ENCODE measurements around the gene DNAJB12. TPM values are rescaled to one million over a fixed set of nuclear protein-coding genes. Genes with fewer than 3 reads are reported as not detected.

DNAJB12 gene
- total and polyA plus RNA-seq, 8 donors: 25.1 to 38.9 (median 28.3) TPM

DNA sequence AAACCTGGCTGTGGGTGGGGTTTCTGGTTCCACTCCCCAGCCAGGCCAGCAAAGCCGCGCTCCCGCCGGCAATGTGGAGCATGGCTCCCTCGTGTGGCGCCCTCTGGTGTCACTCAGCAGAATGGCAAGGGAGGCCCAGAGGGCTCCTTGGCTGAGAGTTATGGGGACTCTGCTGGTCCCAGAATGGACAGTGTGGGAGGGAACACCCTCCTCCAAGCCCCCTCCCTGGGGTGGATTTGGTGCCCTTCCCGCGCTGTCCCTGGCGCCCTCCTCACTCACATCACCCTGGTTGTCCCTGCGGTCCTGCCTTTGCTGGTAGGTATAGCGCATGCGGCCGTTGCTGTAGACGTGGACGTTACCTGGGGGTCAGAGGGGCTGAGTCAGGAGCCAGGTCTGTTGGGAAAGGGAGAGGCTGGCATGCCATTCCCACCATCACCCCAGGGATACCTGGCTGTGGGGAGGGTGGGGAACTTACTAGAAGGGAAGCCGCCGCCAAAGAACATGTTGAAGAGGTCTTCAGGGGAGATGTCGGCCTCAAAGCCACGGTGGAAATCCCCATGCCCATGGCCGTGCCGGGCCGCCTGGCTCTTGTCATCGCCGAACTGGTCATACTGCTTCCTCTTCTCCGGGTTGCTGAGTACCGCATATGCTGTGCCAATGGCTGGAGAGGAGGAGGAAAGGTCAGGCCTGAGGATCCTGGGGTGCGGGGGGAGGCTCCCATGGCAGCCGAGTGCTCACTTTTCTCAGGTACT, 14.0 kb downstream of the DNAJB12 start:
- DNase-seq (peak in 3 of 4 donors; percentile 49 to 94 (median 77)), ATAC-seq (peak; percentile 80)
- TF ChIP-seq, protein P1, sequence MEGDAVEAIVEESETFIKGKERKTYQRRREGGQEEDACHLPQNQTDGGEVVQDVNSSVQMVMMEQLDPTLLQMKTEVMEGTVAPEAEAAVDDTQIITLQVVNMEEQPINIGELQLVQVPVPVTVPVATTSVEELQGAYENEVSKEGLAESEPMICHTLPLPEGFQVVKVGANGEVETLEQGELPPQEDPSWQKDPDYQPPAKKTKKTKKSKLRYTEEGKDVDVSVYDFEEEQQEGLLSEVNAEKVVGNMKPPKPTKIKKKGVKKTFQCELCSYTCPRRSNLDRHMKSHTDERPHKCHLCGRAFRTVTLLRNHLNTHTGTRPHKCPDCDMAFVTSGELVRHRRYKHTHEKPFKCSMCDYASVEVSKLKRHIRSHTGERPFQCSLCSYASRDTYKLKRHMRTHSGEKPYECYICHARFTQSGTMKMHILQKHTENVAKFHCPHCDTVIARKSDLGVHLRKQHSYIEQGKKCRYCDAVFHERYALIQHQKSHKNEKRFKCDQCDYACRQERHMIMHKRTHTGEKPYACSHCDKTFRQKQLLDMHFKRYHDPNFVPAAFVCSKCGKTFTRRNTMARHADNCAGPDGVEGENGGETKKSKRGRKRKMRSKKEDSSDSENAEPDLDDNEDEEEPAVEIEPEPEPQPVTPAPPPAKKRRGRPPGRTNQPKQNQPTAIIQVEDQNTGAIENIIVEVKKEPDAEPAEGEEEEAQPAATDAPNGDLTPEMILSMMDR (IDR thresholded peaks at IDR 0.05): peak; percentile 92 to 96
- H3K27me3 ChIP-seq: no peaks in the 10 kb centered on the region
- H3K36me3 ChIP-seq: peaks cover 0 to 94% of the 10 kb centered on the region in 2 donors
- peak overlapping the region; percentile 60 to 62 for H3K27ac ChIP-seq
- no peak overlapping the region for H3K4me3 ChIP-seq
- peaks cover 21 to 36% of the 10 kb centered on the region in 2 donors for H3K4me1 ChIP-seq
- no peaks in the 10 kb centered on the region for H3K9me3 ChIP-seq
- intact Hi-C loops (cut with DNase I): no loop called here

DNA sequence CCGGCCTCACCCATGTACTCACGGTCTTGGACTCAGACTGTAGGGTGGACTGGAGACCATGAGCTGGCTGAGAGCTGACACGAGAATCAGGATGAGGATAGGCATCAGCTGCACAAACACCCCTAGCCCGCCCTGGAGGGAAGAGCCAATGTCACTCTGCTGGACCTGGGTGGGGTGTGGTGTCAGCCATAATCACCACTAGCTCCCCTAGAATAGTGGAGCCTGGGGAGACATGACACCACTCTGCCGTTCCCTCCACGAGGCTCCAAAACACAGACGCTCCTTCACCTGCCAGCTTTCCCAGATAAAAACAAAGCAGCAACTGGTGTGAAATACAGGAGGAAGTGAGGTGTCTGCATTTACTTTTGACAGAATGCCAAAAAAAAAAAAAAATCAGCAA, 16.5 kb downstream of the DNAJB12 start:
- H3K9me3 ChIP-seq: no peaks in the 10 kb centered on the region
- H3K4me1 ChIP-seq: peaks cover 41 to 61% of the 10 kb centered on the region in 2 donors
- no peak for DNase-seq
- no peak overlapping the region for H3K27ac ChIP-seq
- H3K27me3 ChIP-seq: no peaks in the 10 kb centered on the region
- intact Hi-C loops (cut with DNase I): loop anchor here in 1 of 2 donors (10.0 kb wide), 3 partner anchors 63 to 373 kb away; partner anchors contain the start of genes CHST3 and DDIT4
- ATAC-seq: no peak
- H3K36me3 ChIP-seq: peaks cover 0 to 91% of the 10 kb centered on the region in 2 donors
- TF ChIP-seq, protein P1 (IDR thresholded peaks at IDR 0.05): no peak
- no peak overlapping the region for H3K4me3 ChIP-seq

DNA sequence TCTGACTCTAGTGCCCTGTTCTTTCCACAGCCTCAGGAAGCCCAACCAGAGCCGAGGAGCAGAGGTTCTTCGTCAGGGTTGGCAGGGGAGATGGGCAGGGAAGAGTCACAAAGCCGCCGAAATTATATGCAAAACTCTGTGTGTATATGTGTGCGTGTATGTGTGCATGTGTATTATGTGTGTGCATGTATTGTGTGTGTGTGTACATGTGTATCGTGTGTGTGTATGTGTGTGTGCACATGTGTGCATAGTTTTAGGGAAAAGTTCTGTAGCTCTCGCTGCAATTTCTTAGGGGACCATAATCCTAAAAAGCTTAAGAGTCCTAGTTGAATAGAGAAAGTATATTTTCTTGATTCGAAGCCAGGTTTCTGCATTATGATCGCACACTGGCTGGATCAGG, 17.0 kb downstream of the DNAJB12 start:
- Histone ChIP-seq H3K27ac (no peak overlapping the region), H3K4me1 (peaks cover 46 to 66% of the 10 kb centered on the region in 2 donors), H3K9me3 (no peaks in the 10 kb centered on the region), H3K4me3 (no peak overlapping the region), H3K36me3 (peaks cover 0 to 87% of the 10 kb centered on the region in 2 donors), H3K27me3 (no peaks in the 10 kb centered on the region)
- TF ChIP-seq, protein P1 (IDR thresholded peaks at IDR 0.05): no peak
- ATAC-seq (no peak), DNase-seq (no peak)
- intact Hi-C loops (cut with DNase I): loop anchor here in 1 of 2 donors (10.0 kb wide), 3 partner anchors 63 to 373 kb away; partner anchors contain the start of genes CHST3 and DDIT4

DNA sequence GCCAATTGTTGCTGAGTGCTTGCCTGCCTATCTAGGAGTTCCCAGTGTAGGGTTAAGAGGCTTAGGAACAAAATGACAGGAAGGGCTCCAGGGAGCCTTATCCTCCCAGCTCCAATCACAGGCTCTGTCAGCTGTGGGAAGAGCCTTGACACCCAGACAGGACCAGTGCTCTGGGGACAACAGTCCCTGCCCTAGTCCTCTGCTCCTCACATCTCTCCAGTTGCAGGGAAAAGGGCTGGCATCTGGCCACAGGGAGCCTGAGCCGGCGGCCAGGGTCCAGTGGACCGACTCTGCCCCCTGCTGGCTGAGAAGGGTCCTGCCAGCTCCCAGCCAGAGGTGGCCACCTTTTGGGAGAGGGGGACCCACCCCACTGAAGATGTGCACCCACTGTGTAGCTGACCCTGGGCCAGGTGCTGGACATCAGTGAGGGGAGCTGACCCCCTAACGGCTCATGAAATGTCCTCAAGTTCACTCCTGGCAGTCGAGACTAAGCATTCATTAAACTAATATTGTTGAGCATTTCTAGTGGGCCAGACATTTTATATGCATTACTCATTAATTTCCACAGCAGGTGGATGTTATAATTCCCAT, 17.6 kb downstream of the DNAJB12 start:
- Histone ChIP-seq H3K4me1 (peaks cover 52 to 72% of the 10 kb centered on the region in 2 donors), H3K9me3 (no peaks in the 10 kb centered on the region), H3K27ac (peak overlapping the region; percentile 78 to 82), H3K36me3 (peaks cover 0 to 81% of the 10 kb centered on the region in 2 donors), H3K4me3 (no peak overlapping the region), H3K27me3 (no peaks in the 10 kb centered on the region)
- peak in 3 of 4 donors; percentile 80 to 94 (median 84) for DNase-seq
- TF ChIP-seq, protein P1 (IDR thresholded peaks at IDR 0.05): peak; percentile 92 to 96
- peak; percentile 50 for ATAC-seq
- intact Hi-C loops (cut with DNase I): loop anchor here in 1 of 2 donors (10.0 kb wide), 3 partner anchors 62 to 372 kb away; partner anchors contain the start of genes CHST3 and DDIT4
